ENCODE results near the gene M1AP.

M1AP gene

GRCh38 chr2:74516650-74517049, 131.5 kb downstream of the M1AP start:
- H3K4me2 ChIP-seq: no peak overlapping the region
- peaks cover 27% of the 10 kb centered on the region; the same call in 1 of the 2 replicates for H3K9me3 ChIP-seq
- no peak overlapping the region for H3K27ac ChIP-seq
- no peaks in the 10 kb centered on the region for H3K36me3 ChIP-seq
- no peak overlapping the region for H3K9ac ChIP-seq
- TF ChIP-seq Cebpa-rat (IDR thresholded peaks at IDR 0.05): no peak
- H3K27me3 ChIP-seq: peaks cover 92% of the 10 kb centered on the region
- H4K20me1 ChIP-seq: peaks cover 39% of the 10 kb centered on the region
- H3K4me1 ChIP-seq: peaks cover 16% of the 10 kb centered on the region
- H3K4me3 ChIP-seq: no peak overlapping the region

GRCh38 chr2:74515981-74516633, 132.0 kb downstream of the M1AP start:
- Histone ChIP-seq H3K36me3 (no peaks in the 10 kb centered on the region), H3K4me1 (peaks cover 16% of the 10 kb centered on the region), H3K9me3 (peaks cover 27% of the 10 kb centered on the region; the same call in 1 of the 2 replicates), H3K27me3 (peaks cover 97% of the 10 kb centered on the region), H3K27ac (no peak overlapping the region), H3K9ac (no peak overlapping the region), H3K4me3 (no peak overlapping the region), H4K20me1 (peaks cover 39% of the 10 kb centered on the region), H3K4me2 (no peak overlapping the region)
- no peak for TF ChIP-seq Cebpa-rat (IDR thresholded peaks at IDR 0.05)

GRCh38 chr2:74515271-74515980, 132.7 kb downstream of the M1AP start:
- peaks cover 16% of the 10 kb centered on the region for H3K4me1 ChIP-seq
- H4K20me1 ChIP-seq: peaks cover 39% of the 10 kb centered on the region
- no peak overlapping the region for H3K9ac ChIP-seq
- peaks cover 27% of the 10 kb centered on the region; the same call in 1 of the 2 replicates for H3K9me3 ChIP-seq
- no peak for TF ChIP-seq Cebpa-rat (IDR thresholded peaks at IDR 0.05)
- H3K27me3 ChIP-seq: peaks cover 100% of the 10 kb centered on the region
- H3K27ac ChIP-seq: no peak overlapping the region
- 0 out of 2 replicates have a peak overlapping the region, but pooled peaks have one; percentile 41 for H3K4me3 ChIP-seq
- peak overlapping the region; percentile 47; the same call in 1 of the 2 replicates for H3K4me2 ChIP-seq
- no peaks in the 10 kb centered on the region for H3K36me3 ChIP-seq

GRCh38 chr2:74514368-74515270, 133.5 kb downstream of the M1AP start, which contains the start of gene TLX2:
TSS of gene TLX2 (plus strand) at chr2:74514450. CDS start at chr2:74514807, 357 bp downstream.
- no peak within 1 kb of the TSS for H3K27ac ChIP-seq
- H3K4me3 ChIP-seq: peak within 1 kb of the TSS; percentile 41; the same call in 1 of the 2 replicates
- no peak within 1 kb of the TSS for H3K9ac ChIP-seq
- peaks cover 100% of the 10 kb centered on the region for H3K27me3 ChIP-seq
- TF ChIP-seq Cebpa-rat (IDR thresholded peaks at IDR 0.05): no peak
- H3K4me1 ChIP-seq: peaks cover 16% of the 10 kb centered on the region
- H4K20me1 ChIP-seq: peaks cover 39% of the 10 kb centered on the region
- peaks cover 27% of the 10 kb centered on the region; the same call in 1 of the 2 replicates for H3K9me3 ChIP-seq
- H3K36me3 ChIP-seq: no peaks in the 10 kb centered on the region
- peak within 1 kb of the TSS; percentile 47 for H3K4me2 ChIP-seq

- Histone ChIP-seq H3K4me1 (peaks cover 16% of the 10 kb centered on the region), H3K27me3 (peaks cover 100% of the 10 kb centered on the region), H3K9me3 (peaks cover 27% of the 10 kb centered on the region; the same call in 1 of the 2 replicates), H3K4me3 (0 out of 2 replicates have a peak overlapping the region, but pooled peaks have one; percentile 41), H4K20me1 (peaks cover 39% of the 10 kb centered on the region), H3K4me2 (peak overlapping the region; percentile 47), H3K27ac (no peak overlapping the region), H3K36me3 (no peaks in the 10 kb centered on the region), H3K9ac (no peak overlapping the region)
- no peak for TF ChIP-seq Cebpa-rat (IDR thresholded peaks at IDR 0.05)
These were observed 134.3 kb downstream of the M1AP start for GRCh38 chr2:74513605-74514367.

- H3K4me3 ChIP-seq: no peak overlapping the region
- TF ChIP-seq Cebpa-rat (IDR thresholded peaks at IDR 0.05): no peak
- peaks cover 39% of the 10 kb centered on the region for H4K20me1 ChIP-seq
- peaks cover 27% of the 10 kb centered on the region; the same call in 1 of the 2 replicates for H3K9me3 ChIP-seq
- no peak overlapping the region for H3K27ac ChIP-seq
- H3K4me1 ChIP-seq: peaks cover 22% of the 10 kb centered on the region
- H3K9ac ChIP-seq: no peak overlapping the region
- H3K27me3 ChIP-seq: peaks cover 100% of the 10 kb centered on the region
- no peaks in the 10 kb centered on the region for H3K36me3 ChIP-seq
- H3K4me2 ChIP-seq: no peak overlapping the region
These were observed 135.2 kb downstream of the M1AP start for GRCh38 chr2:74512744-74513604.

GRCh38 chr2:74511104-74511989, 136.8 kb downstream of the M1AP start:
- peaks cover 32% of the 10 kb centered on the region for H3K4me1 ChIP-seq
- no peaks in the 10 kb centered on the region for H3K36me3 ChIP-seq
- H3K27ac ChIP-seq: no peak overlapping the region
- H3K9ac ChIP-seq: no peak overlapping the region
- H3K4me2 ChIP-seq: no peak overlapping the region
- H3K9me3 ChIP-seq: peaks cover 24% of the 10 kb centered on the region; the same call in 1 of the 2 replicates
- peaks cover 34% of the 10 kb centered on the region for H4K20me1 ChIP-seq
- no peak overlapping the region for H3K4me3 ChIP-seq
- H3K27me3 ChIP-seq: peaks cover 84% of the 10 kb centered on the region
- no peak for TF ChIP-seq Cebpa-rat (IDR thresholded peaks at IDR 0.05)

All from BLaER1 (cell line).